Measurements from ENCODE around the gene RNPEP. TPM values are rescaled to one million over a fixed set of nuclear protein-coding genes. Genes with fewer than 3 reads are reported as not detected.

The RNPEP gene
- total RNA-seq, 2 experiments from 2014 or later = 14.7 to 52.1 TPM

- no peak overlapping the region for H3K4me2 ChIP-seq (ENCODE audit: low read length)
- no peak overlapping the region for H3K27ac ChIP-seq (ENCODE audit: low read depth, low read length, poor library complexity, severe bottlenecking)
- H3K4me3 ChIP-seq (ENCODE audit: low read depth, low read length, poor library complexity, severe bottlenecking) = no peak overlapping the region
- H3K36me3 ChIP-seq (ENCODE audit: insufficient read depth, low read length) = no peaks in the 10 kb centered on the region
- POLR2A ChIA-PET = interaction anchor here (0.6 kb wide), 1 partner anchor 60 kb away, joined by 3 read pairs; no protein-coding TSS in a partner anchor
- CTCF ChIA-PET (ENCODE audit: unreplicated experiment) = no interaction called here
- DNase-seq (ENCODE audit: low spot score) = no peak
- H2AFZ ChIP-seq (ENCODE audit: low read length) = no peak overlapping the region
- H3K4me1 ChIP-seq (ENCODE audit: insufficient read depth, low read length, poor library complexity, severe bottlenecking) = no peaks in the 10 kb centered on the region
- no peaks in the 10 kb centered on the region for H3K79me2 ChIP-seq (ENCODE audit: insufficient read depth, low read depth, low read length)
- no TSS peak for BruUV-seq (replicated peaks)
- TF ChIP-seq EZH2phosphoT487 (IDR thresholded peaks at IDR 0.05; ENCODE audit: borderline replicate concordance, low read depth, low read length) = no peak
- no peaks in the 10 kb centered on the region for H4K20me1 ChIP-seq (ENCODE audit: insufficient read depth, low read length)
- intact Hi-C loops (cut with micrococcal nuclease; ENCODE audit: unreplicated experiment) = no loop called here
- no peaks in the 10 kb centered on the region for H3K9me3 ChIP-seq (ENCODE audit: low read length)
- H3K9me2 ChIP-seq (ENCODE audit: insufficient read depth, low read length) = no peaks in the 10 kb centered on the region
Observed at GRCh38 chr1:202038688-202039346, 56.4 kb downstream of the RNPEP start.

GRCh38 chr1:202045705-202046104 is 63.3 kb downstream of the RNPEP start:
- Histone ChIP-seq H4K20me1 (ENCODE audit: insufficient read depth, low read length) (no peaks in the 10 kb centered on the region), H3K4me2 (ENCODE audit: low read length) (no peak overlapping the region), H3K9me2 (ENCODE audit: insufficient read depth, low read length) (no peaks in the 10 kb centered on the region), H3K79me2 (ENCODE audit: insufficient read depth, low read depth, low read length) (no peaks in the 10 kb centered on the region), H3K4me1 (ENCODE audit: insufficient read depth, low read length, poor library complexity, severe bottlenecking) (no peaks in the 10 kb centered on the region), H3K4me3 (ENCODE audit: low read depth, low read length, poor library complexity, severe bottlenecking) (no peak overlapping the region), H2AFZ (ENCODE audit: low read length) (no peak overlapping the region), H3K9me3 (ENCODE audit: low read length) (no peaks in the 10 kb centered on the region), H3K36me3 (ENCODE audit: insufficient read depth, low read length) (no peaks in the 10 kb centered on the region), H3K27ac (ENCODE audit: low read depth, low read length, poor library complexity, severe bottlenecking) (no peak overlapping the region)
- ChIA-PET CTCF (ENCODE audit: unreplicated experiment) (no interaction called here), POLR2A (no interaction called here)
- no peak for TF ChIP-seq EZH2phosphoT487 (IDR thresholded peaks at IDR 0.05; ENCODE audit: borderline replicate concordance, low read depth, low read length)
- intact Hi-C loops (cut with micrococcal nuclease; ENCODE audit: unreplicated experiment) = no loop called here
- DNase-seq (ENCODE audit: low spot score) = no peak
- no TSS peak for BruUV-seq (replicated peaks)

GRCh38 chr1:202046227-202046626 is 63.8 kb downstream of the RNPEP start:
- POLR2A ChIA-PET = no interaction called here
- CTCF ChIA-PET (ENCODE audit: unreplicated experiment) = no interaction called here

More at GRCh38 chr1:202046227-202046626, 63.8 kb downstream of the RNPEP start:
- no peaks in the 10 kb centered on the region for H3K9me2 ChIP-seq (ENCODE audit: insufficient read depth, low read length)
- no peaks in the 10 kb centered on the region for H3K9me3 ChIP-seq (ENCODE audit: low read length)
- intact Hi-C loops (cut with micrococcal nuclease; ENCODE audit: unreplicated experiment) = no loop called here
- no peak for DNase-seq (ENCODE audit: low spot score)
- TF ChIP-seq CTCF (conservative IDR thresholded peaks at IDR 0.05; ENCODE audit: low read length) = no peak
- no peak for TF ChIP-seq EZH2phosphoT487 (IDR thresholded peaks at IDR 0.05; ENCODE audit: borderline replicate concordance, low read depth, low read length)
- no peaks in the 10 kb centered on the region for H3K79me2 ChIP-seq (ENCODE audit: insufficient read depth, low read depth, low read length)
- H3K27ac ChIP-seq (ENCODE audit: low read depth, low read length, poor library complexity, severe bottlenecking) = no peak overlapping the region
- no peaks in the 10 kb centered on the region for H4K20me1 ChIP-seq (ENCODE audit: insufficient read depth, low read length)
- H3K4me2 ChIP-seq (ENCODE audit: low read length) = no peak overlapping the region
- H3K4me1 ChIP-seq (ENCODE audit: insufficient read depth, low read length, poor library complexity, severe bottlenecking) = no peaks in the 10 kb centered on the region
- no peak overlapping the region for H2AFZ ChIP-seq (ENCODE audit: low read length)
- H3K36me3 ChIP-seq (ENCODE audit: insufficient read depth, low read length) = no peaks in the 10 kb centered on the region
- H3K4me3 ChIP-seq (ENCODE audit: low read depth, low read length, poor library complexity, severe bottlenecking) = no peak overlapping the region
- no TSS peak for BruUV-seq (replicated peaks)
